CD8-positive, alpha-beta memory T cell (primary cell): Measurements from ENCODE around the gene STAG1. TPM values are rescaled to one million over a fixed set of nuclear protein-coding genes. Genes with fewer than 3 reads are reported as not detected.
A peak's percentile ranks its signal among the peaks of the same experiment; 100 is the strongest.
"Not testable (repeated sequence)": the region's sequence is repeated elsewhere in the genome, so short reads cannot be mapped to it uniquely, and the experiment has no call there.

ENCODE experiments used
- CTCF ChIA-PET: fragments of 350-600 bp; sonication (Branson Sonifier 250); formaldehyde crosslinking; loops from one replicate; lab custom pipeline; 2021; ENCODE audit warnings: antibody characterized with exemption; lab: Charles Lee
- POLR2A ChIA-PET: fragments of 350-600 bp; sonication (Branson Sonifier 250); formaldehyde crosslinking; loops from one replicate; lab custom pipeline; 2021; ENCODE audit warnings: antibody characterized with exemption; lab: Charles Lee
- DNase-seq, 5 donors: peaks; one replicate each; pipeline versions ENCODE4 v3.0.0 to v3.0.0-alpha.2; 2020 to 2022; ENCODE audit warnings: mixed read lengths in 1 of 5
- H3K27ac ChIP-seq: one replicate; pipeline ENCODE4 v1.7.0; 2013; ENCODE audit warnings: low read depth, mild to moderate bottlenecking, low read length, moderate library complexity
- H3K27me3 ChIP-seq: 2 replicates; pipeline ENCODE4 v1.7.0; 2013; ENCODE audit warnings: low read length, mild to moderate bottlenecking; ENCODE audit not compliant: insufficient read depth, poor library complexity, severe bottlenecking
- H3K36me3 ChIP-seq: 2 replicates; pipeline ENCODE4 v1.7.0; 2013; ENCODE audit warnings: mild to moderate bottlenecking, low read length, moderate library complexity; ENCODE audit not compliant: insufficient read depth
- H3K4me1 ChIP-seq: 2 replicates; pipeline ENCODE4 v1.7.0; 2013; ENCODE audit warnings: mild to moderate bottlenecking, low read length, moderate library complexity; ENCODE audit not compliant: insufficient read depth
- H3K4me3 ChIP-seq: 2 replicates; pipeline ENCODE4 v1.7.0; 2013; ENCODE audit warnings: mild to moderate bottlenecking, low read length
- H3K9me3 ChIP-seq: 2 replicates; pipeline ENCODE4 v1.7.0; 2013; ENCODE audit warnings: mild to moderate bottlenecking, low read length
- H3K27ac Mint-ChIP-seq, 8 donors: one replicate each; pipeline ENCODE4 v1.8.0; 2020 to 2021; ENCODE audit warnings: mixed read lengths in 8 of 8, mild to moderate bottlenecking in 6 of 8, inconsistent platforms in 3 of 8, moderate library complexity in 3 of 8
- H3K27me3 Mint-ChIP-seq, 2 donors: one replicate each; pipeline ENCODE4 v1.8.0; 2020 to 2021; ENCODE audit warnings: mixed read lengths in 2 of 2, mild to moderate bottlenecking in 1 of 2, moderate library complexity in 1 of 2
- H3K36me3 Mint-ChIP-seq, 3 donors: one replicate each; pipeline ENCODE4 v1.8.0; 2020 to 2021; ENCODE audit warnings: mixed read lengths in 3 of 3, inconsistent platforms in 1 of 3, mild to moderate bottlenecking in 1 of 3
- H3K4me1 Mint-ChIP-seq, 3 donors: one replicate each; pipeline ENCODE4 v1.8.0; 2020 to 2021; ENCODE audit warnings: mixed read lengths in 3 of 3, inconsistent platforms in 1 of 3, mild to moderate bottlenecking in 1 of 3
- H3K4me3 Mint-ChIP-seq, 7 donors: one replicate each; pipeline ENCODE4 v1.8.0; 2020 to 2021; ENCODE audit warnings: mixed read lengths in 7 of 7, mild to moderate bottlenecking in 6 of 7, moderate library complexity in 4 of 7, inconsistent platforms in 2 of 7
- H3K9me3 Mint-ChIP-seq, 5 donors: one replicate each; pipeline ENCODE4 v1.8.0; 2020 to 2022; ENCODE audit warnings: mixed read lengths in 5 of 5, mild to moderate bottlenecking in 3 of 5, moderate library complexity in 2 of 5, inconsistent platforms in 1 of 5
- polyA plus RNA-seq: library from polyadenylated mRNA; unstranded; fragments of 300-500 nt; fragmentation: Illumina TruSeq; gene quantifications from one replicate; pipeline ENCODE4 v1.2.3, GENCODE V29; 2021
- total RNA-seq, 2 experiments: library from RNA; stranded (reverse); gene quantifications; one replicate each; pipeline ENCODE4 v1.2.3, GENCODE V29; 2021

STAG1 gene
- total and polyA plus RNA-seq, 3 experiments from 2014 or later = 19.0 to 61.4 (median 58.5) TPM

DNA sequence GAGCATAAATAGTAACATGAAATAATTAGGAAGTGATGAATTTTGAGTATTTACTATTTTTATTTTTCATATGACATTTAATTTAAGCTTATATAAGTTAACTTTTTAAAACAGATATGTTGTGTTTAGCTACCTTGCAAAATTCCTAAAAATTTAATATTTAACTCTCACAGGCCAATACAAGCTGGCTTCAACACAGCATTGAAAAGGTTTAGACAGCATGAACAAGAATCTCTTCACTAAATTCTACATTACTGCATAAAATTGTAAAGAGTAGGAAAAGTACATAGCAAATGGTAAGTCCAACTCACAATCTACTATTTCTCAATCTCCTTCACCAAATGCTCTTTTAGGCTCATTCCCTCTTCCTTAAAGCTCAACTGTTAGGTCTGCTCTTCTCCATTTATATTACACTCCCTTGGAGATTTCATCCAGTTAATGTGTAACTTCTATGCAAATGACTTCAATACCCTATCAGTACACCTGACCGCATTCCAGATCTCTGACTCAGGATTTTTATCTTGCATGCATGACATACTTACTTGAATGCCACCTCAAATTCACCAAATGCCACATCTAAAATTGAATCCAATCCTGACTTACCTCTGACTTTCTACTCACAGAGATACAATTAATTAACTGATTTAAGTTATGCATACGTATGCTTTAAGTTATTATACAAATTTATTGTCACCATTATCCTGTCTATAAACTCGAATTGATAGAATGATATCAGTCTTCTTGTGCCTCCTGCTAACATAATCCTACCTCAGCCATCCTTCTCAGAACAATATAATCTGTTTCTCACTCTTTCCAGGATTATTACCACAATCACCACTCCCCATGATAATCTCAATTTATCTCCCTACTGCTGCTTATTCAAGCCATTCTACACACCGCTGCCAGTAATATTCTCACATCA, 127.0 kb downstream of the STAG1 start:
- CTCF ChIA-PET = no interaction called here
- POLR2A ChIA-PET = no interaction called here
- H3K9me3 Mint-ChIP-seq = peaks cover 0 to 7% (median 0%) of the 10 kb centered on the region in 5 donors
- no peak overlapping the region for H3K4me3 ChIP-seq
- no peaks in the 10 kb centered on the region for H3K27me3 ChIP-seq
- H3K27ac Mint-ChIP-seq = peak overlapping the region in 1 of 8 donors; percentile 42
- H3K4me1 ChIP-seq = no peaks in the 10 kb centered on the region
- H3K36me3 ChIP-seq = no peaks in the 10 kb centered on the region
- H3K27ac ChIP-seq = no peak overlapping the region
- DNase-seq = no peak
- H3K27me3 Mint-ChIP-seq = no peaks in the 10 kb centered on the region
- H3K4me3 Mint-ChIP-seq = peak overlapping the region in 1 of 7 donors; percentile 7
- peaks cover 30 to 61% (median 34%) of the 10 kb centered on the region in 3 donors for H3K4me1 Mint-ChIP-seq
- no peaks in the 10 kb centered on the region for H3K9me3 ChIP-seq
- H3K36me3 Mint-ChIP-seq = peaks cover 16 to 46% (median 17%) of the 10 kb centered on the region in 3 donors

DNA sequence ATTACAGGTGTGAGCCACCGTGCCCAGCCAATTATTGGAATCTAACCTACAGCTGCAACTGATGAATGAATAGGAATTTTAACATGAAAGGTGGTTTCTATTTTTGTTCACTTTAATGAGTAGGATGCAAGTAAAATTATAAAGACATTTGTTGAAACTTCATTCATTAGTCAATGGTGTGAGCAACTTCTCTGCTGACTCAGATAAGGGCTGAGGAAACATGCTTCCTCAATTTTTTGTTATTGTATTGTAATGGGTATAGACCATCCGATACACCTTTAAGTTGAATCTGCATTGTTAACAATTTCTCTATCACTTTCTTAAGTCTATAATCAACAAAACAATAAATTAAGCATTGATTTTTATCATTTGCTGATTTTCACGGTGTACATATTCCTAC, 127.8 kb downstream of the STAG1 start:
- Mint-ChIP-seq H3K9me3 (peaks cover 0 to 7% (median 0%) of the 10 kb centered on the region in 5 donors), H3K4me1 (peaks cover 30 to 62% (median 35%) of the 10 kb centered on the region in 3 donors), H3K27ac (no peak overlapping the region), H3K36me3 (peaks cover 15 to 43% (median 17%) of the 10 kb centered on the region in 3 donors), H3K4me3 (no peak overlapping the region), H3K27me3 (no peaks in the 10 kb centered on the region)
- Histone ChIP-seq H3K27me3 (no peaks in the 10 kb centered on the region), H3K27ac (no peak overlapping the region), H3K36me3 (no peaks in the 10 kb centered on the region), H3K4me1 (no peaks in the 10 kb centered on the region), H3K4me3 (no peak overlapping the region), H3K9me3 (no peaks in the 10 kb centered on the region)
- POLR2A ChIA-PET = no interaction called here
- CTCF ChIA-PET = no interaction called here
- no peak for DNase-seq

DNA sequence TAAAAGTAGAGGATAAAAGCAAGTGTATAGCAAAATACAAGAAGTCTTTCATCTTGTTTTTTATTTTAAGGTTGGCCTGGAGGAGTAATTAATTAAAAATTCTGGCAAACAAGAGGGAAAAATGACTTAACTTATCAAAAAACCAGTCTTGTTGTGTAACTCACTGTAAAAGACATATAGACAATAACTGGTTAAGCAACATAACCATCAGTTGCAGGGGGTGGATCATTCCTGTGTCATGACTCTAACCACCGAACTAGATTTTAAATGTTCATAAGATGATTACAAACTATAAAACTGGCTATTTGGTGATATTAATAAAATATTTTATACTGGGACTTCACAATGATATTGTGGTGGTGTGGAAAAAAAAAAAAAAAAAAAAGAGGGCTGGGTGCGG, 130.6 kb downstream of the STAG1 start:
- Mint-ChIP-seq H3K4me1 (peaks cover 36 to 49% (median 40%) of the 10 kb centered on the region in 3 donors), H3K36me3 (peaks cover 9 to 40% (median 10%) of the 10 kb centered on the region in 3 donors), H3K4me3 (no peak overlapping the region), H3K9me3 (no peaks in the 10 kb centered on the region), H3K27me3 (no peaks in the 10 kb centered on the region), H3K27ac (peak overlapping the region in 2 of 8 donors; percentile 46 to 51)
- H3K4me1 ChIP-seq = no peaks in the 10 kb centered on the region
- DNase-seq = no peak
- no peak overlapping the region for H3K27ac ChIP-seq
- POLR2A ChIA-PET = no interaction called here
- no peak overlapping the region for H3K4me3 ChIP-seq
- H3K9me3 ChIP-seq = no peaks in the 10 kb centered on the region
- CTCF ChIA-PET = interaction anchor here (1.9 kb wide), 1 partner anchor 131 kb away, joined by 8 read pairs; the partner anchor contains the start of gene STAG1
- no peaks in the 10 kb centered on the region for H3K36me3 ChIP-seq
- no peaks in the 10 kb centered on the region for H3K27me3 ChIP-seq

DNA sequence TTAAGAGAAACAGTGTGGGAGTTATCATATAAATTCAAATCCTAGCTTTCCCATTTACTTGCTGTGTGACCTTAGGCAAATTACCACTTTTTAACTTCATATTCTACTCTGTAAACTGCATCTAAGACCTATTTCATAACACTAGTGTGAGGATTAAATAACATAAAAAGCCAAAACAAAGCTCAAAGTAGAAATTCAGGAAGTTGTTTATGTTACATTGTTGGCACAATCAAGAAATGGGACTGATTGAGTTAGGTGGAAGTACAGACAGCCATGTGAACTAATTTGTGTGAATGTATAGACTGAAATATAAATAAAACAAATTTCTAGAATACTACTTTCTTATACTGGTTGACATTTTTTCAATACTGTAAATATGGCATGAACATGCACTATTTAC, 131.7 kb downstream of the STAG1 start:
- peak overlapping the region in 4 of 8 donors; percentile 4 to 92 (median 9) for H3K27ac Mint-ChIP-seq
- POLR2A ChIA-PET = interaction anchor here (0.7 kb wide), 1 partner anchor 525 kb away, joined by 9 read pairs; no protein-coding TSS in a partner anchor

GRCh38 chr3:136617969-136618525, 134.1 kb downstream of the STAG1 start:
- H3K9me3 ChIP-seq, H3K27me3 ChIP-seq, H3K36me3 ChIP-seq, H3K9me3 Mint-ChIP-seq, H3K27me3 Mint-ChIP-seq, POLR2A ChIA-PET, H3K4me3 Mint-ChIP-seq, DNase-seq, CTCF ChIA-PET, H3K4me3 ChIP-seq, H3K27ac ChIP-seq, H3K4me1 ChIP-seq: not testable (repeated sequence)
- Mint-ChIP-seq H3K36me3 (peaks cover 10 to 46% (median 13%) of the 10 kb centered on the region in 3 donors), H3K4me1 (peaks cover 24 to 31% (median 26%) of the 10 kb centered on the region in 3 donors), H3K27ac (peak overlapping the region in 5 of 8 donors; percentile 3 to 66 (median 30))

More for the DNA sequence above, 131.7 kb downstream of the STAG1 start:
- H3K27me3 Mint-ChIP-seq = no peaks in the 10 kb centered on the region
- no peak overlapping the region for H3K4me3 Mint-ChIP-seq
- DNase-seq = no peak
- H3K9me3 ChIP-seq = no peaks in the 10 kb centered on the region
- no peaks in the 10 kb centered on the region for H3K9me3 Mint-ChIP-seq
- peaks cover 9 to 45% (median 10%) of the 10 kb centered on the region in 3 donors for H3K36me3 Mint-ChIP-seq
- peaks cover 32 to 43% (median 36%) of the 10 kb centered on the region in 3 donors for H3K4me1 Mint-ChIP-seq
- CTCF ChIA-PET = interaction anchor here (0.6 to 1.9 kb wide), 2 partner anchors 10 to 132 kb away, joined by 3 to 8 read pairs; partner anchors contain the start of gene STAG1
- no peaks in the 10 kb centered on the region for H3K4me1 ChIP-seq
- no peaks in the 10 kb centered on the region for H3K27me3 ChIP-seq
- no peak overlapping the region for H3K4me3 ChIP-seq
- no peak overlapping the region for H3K27ac ChIP-seq
- H3K36me3 ChIP-seq = no peaks in the 10 kb centered on the region

GRCh38 chr3:136617198-136617597, 135.0 kb downstream of the STAG1 start:
- Histone ChIP-seq H3K9me3 (no peaks in the 10 kb centered on the region), H3K4me1 (no peaks in the 10 kb centered on the region), H3K36me3 (no peaks in the 10 kb centered on the region), H3K4me3 (no peak overlapping the region), H3K27ac (no peak overlapping the region), H3K27me3 (no peaks in the 10 kb centered on the region)
- H3K27me3 Mint-ChIP-seq = no peaks in the 10 kb centered on the region
- peaks cover 20 to 23% (median 21%) of the 10 kb centered on the region in 3 donors for H3K4me1 Mint-ChIP-seq
- CTCF ChIA-PET = interaction anchor here (2.0 kb wide), 1 partner anchor 135 kb away, joined by 8 read pairs; the partner anchor contains the start of gene STAG1
- POLR2A ChIA-PET = no interaction called here
- no peaks in the 10 kb centered on the region for H3K9me3 Mint-ChIP-seq
- no peak overlapping the region for H3K4me3 Mint-ChIP-seq
- H3K27ac Mint-ChIP-seq = peak overlapping the region in 3 of 8 donors; percentile 6 to 79 (median 51)
- no peak for DNase-seq
- peaks cover 10 to 41% (median 13%) of the 10 kb centered on the region in 3 donors for H3K36me3 Mint-ChIP-seq

- CTCF ChIA-PET = no interaction called here
- peaks cover 5 to 8% (median 7%) of the 10 kb centered on the region in 3 donors for H3K4me1 Mint-ChIP-seq
These were observed 139.7 kb downstream of the STAG1 start for GRCh38 chr3:136612512-136612911.

More at GRCh38 chr3:136612512-136612911, 139.7 kb downstream of the STAG1 start:
- Mint-ChIP-seq H3K36me3 (peaks cover 0 to 26% (median 7%) of the 10 kb centered on the region in 3 donors), H3K27me3 (no peaks in the 10 kb centered on the region), H3K27ac (peak overlapping the region in 1 of 8 donors; percentile 5), H3K9me3 (no peaks in the 10 kb centered on the region), H3K4me3 (no peak overlapping the region)
- Histone ChIP-seq H3K4me1 (no peaks in the 10 kb centered on the region), H3K27me3 (no peaks in the 10 kb centered on the region), H3K36me3 (no peaks in the 10 kb centered on the region), H3K27ac (no peak overlapping the region), H3K9me3 (no peaks in the 10 kb centered on the region), H3K4me3 (no peak overlapping the region)
- POLR2A ChIA-PET = no interaction called here
- DNase-seq = no peak
